GM19455 (cell line): ENCODE results near the gene APC2.

Source experiments
- ATAC-seq: cut with Tn5 transposase; IDR thresholded peaks from one replicate; pipeline ENCODE4 v1.9.1; 2021; ENCODE audit not compliant: unreplicated experiment

Gene APC2

GRCh38 chr19:1445185-1445931 is 4.6 kb upstream of the APC2 start:
- no peak for ATAC-seq

DNA sequence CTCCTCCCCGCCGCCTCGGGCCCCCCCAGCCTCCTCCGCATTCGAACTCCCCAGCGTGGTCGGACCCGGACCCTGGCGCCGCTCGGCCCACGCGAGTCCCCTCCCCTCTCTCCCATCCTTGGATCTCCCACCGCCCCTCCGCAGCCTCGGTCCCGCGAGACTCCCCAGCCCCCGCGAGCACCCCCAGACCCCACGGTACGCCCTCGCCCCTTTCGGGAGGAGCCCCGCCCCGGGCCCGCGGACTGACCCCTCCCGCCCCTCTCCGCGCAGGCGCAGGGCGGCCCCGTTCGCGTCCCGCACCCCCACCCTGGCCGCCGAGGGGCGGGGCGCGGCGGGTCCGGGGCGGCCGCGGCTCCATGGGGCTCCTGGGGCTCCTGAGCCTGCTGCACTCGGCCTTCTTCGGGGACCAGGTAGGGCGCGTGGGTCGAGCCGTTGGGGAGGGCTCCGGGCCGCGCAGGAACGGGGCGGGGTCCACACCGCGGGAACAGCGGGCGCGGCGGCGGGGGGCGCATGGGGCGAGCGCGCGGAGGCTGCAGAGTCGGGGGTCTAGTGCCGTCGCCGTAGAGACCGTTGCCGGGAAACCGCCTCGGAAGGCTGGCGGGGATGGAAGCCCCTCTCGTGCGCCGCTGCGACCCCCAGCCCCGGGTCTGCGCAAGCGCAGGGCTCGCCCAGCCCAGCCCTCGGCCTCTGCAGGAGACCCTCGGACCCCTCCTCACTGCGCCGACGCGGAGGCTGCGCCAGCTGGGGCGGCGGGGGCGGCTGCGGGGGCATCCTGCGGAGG is 3.8 kb upstream of the APC2 start:
- ATAC-seq = no peak

DNA sequence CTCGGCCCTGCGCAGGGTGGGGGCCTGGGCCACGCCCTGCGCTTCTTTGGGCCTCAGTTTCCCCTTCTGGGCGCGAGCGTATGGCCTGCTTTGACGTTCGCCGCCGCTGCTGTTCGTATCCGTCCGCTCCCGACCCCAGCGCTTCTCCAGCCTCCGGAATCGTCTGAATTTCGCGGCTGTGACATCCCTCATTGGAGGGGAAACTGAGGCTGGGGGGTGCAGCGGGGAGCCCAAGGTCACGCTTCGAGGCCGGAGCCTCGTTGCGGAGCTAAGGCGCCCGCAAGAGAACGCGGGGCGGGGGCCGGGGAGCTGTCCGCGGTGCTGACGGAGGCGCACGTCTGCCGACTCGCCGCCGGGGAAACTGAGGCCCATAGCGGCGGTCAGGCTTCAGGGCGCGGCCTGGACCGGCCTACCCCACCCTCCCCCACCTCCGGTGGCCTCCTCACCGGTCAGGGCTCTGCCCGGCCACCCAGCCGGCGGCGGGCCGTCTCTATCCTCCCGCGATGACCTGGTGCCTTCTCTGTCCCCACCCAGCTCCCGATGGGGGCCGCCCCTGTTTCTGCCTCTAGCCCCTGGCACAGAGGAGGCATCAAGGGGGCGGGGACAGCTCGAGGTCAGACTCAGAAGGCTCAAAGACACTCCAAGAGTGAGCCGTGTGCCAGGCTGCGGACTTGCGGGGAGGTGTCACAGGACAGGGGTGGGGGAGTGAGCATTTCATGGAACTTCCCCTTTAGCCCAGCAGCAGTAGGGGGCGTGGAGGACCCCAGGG is 3.0 kb upstream of the APC2 start:
- ATAC-seq = no peak

DNA sequence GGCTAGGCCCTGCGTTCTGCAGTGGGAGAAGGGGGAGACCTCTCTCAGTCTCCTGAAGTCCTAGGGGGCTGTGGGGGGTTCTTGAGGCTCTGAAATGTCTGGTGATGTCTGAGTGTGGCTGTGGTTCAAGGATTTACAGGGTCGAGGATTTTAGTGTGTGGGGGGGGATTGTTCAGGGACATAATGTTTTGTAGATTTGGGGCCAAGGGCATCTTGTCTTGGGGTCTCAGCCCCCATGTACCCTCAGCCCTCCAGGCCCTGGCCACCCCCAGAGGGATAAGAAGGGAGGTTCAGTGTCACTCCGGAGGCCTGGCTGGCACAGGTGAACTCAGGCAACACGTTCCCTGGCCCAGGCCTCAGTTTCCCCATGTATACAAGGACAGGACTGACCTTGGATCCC is 2.4 kb upstream of the APC2 start:
- no peak for ATAC-seq

- no peak for ATAC-seq
These were observed 2.0 kb upstream of the APC2 start for GRCh38 chr19:1447944-1448343.

- no peak for ATAC-seq
These were observed 1.1 kb downstream of the APC2 start for GRCh38 chr19:1450735-1451731.

DNA sequence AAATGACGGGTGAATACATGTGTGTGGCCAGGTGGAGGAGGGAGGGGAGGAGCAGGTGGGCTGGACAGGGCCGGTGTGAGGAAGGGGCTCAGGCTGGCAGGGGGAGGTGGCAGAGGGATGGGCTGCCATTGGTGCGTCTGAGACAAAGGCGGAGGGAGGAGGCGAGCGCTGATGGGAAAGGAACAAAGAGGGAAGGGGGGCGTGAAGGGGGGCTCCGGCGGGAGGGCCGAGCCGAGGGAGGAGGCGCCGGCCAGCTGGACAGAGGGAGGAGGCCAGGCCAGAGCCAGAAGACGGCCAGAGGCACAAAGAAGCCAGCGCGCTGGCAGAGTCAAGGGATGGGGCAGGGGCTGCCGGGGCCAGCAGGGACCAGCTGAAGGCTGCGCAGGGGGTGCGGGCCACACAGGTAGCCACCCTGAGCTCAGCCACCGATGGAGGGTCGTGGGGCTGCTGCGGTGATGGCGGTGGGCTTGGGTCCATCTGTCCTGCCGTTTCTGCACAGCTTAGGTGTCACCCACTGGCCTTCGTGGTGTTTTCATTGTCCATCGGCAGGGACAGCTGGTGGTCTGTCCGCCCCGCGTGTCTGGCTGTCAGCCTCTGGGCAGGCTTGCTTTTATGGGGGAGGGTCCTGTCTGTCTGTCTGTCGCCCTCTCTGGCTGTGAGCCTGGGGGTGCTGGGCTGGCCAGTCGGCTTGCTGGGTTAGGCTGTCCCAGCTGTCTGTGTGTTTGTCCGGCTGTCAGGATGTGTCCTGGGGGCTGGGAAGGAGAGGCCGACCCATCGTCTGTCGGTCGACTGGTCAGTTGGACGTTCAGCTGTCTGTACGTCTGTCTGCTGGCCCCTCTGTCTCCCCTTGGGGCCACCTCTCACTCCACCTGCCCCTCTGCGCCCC is 2.2 kb downstream of the APC2 start:
- no peak for ATAC-seq

DNA sequence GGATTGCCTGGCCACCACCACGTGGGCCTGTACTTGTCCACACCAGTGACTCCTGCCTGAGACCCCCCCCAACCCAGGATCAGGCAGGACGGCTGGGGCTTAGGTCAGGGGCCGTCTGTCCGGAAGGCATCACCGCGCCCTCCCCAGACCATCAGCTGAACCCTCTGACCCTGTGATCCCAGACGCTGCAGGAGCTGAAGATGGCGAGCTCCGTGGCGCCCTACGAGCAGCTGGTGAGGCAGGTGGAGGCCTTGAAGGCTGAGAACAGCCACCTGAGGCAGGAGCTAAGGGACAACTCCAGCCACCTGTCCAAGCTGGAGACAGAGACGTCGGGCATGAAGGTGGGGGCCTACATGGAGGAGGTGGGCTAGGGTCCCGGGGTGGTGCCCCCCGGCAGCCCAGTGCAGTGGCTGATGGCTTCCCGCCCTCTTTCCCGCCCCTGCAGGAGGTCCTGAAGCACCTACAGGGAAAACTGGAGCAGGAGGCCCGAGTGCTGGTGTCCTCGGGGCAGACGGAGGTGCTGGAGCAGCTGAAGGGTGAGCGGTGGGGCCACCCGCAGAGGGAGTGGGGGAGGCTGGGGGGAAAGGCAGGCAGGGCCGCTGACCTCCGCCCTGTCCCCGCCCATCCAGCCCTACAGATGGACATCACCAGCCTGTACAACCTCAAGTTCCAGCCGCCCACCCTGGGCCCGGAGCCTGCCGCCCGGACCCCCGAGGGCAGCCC is 3.0 kb downstream of the APC2 start:
- ATAC-seq = no peak

DNA sequence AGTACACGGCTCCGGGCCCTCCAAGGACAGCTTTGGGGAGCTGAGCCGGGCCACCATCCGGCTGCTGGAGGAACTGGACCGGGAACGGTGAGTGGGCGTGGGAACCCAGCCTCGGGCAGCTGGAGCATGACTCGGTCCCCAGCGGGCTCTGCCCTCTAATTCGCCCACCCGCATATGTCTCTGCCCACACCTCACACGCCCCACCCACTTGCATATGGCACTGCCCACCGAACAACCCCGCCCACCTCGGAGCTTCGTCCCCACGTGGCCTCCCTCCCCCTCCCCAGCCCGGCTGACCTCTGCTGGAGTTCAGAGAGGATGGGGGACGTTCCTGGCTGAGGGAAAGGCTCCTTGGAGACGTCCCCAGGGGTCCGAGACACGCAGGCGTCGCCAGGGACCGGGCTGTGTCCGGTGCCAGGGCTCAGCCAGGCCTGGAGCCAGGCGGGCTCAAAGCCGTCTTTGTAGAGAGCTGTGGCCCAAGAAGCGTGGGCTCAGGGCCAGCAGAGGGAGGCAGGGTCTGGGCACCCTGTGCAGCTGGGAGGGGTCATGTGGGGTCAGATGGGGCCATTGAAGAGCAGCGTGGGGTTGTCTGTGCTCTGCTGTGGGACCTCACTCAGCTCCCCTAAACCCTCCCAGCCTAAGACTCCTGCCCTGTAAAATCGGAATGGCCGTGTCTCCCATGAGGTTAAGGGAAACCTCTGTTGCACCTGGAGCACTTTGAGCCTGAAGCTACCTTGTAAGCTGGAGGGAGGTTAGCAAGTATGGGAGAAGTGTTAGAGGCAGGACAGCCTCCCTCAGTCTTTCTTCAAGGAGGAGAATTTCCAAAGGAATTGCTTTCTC is 3.8 kb downstream of the APC2 start:
- ATAC-seq = no peak

- ATAC-seq = no peak
These were observed 5.0 kb downstream of the APC2 start for GRCh38 chr19:1455002-1455335.

DNA sequence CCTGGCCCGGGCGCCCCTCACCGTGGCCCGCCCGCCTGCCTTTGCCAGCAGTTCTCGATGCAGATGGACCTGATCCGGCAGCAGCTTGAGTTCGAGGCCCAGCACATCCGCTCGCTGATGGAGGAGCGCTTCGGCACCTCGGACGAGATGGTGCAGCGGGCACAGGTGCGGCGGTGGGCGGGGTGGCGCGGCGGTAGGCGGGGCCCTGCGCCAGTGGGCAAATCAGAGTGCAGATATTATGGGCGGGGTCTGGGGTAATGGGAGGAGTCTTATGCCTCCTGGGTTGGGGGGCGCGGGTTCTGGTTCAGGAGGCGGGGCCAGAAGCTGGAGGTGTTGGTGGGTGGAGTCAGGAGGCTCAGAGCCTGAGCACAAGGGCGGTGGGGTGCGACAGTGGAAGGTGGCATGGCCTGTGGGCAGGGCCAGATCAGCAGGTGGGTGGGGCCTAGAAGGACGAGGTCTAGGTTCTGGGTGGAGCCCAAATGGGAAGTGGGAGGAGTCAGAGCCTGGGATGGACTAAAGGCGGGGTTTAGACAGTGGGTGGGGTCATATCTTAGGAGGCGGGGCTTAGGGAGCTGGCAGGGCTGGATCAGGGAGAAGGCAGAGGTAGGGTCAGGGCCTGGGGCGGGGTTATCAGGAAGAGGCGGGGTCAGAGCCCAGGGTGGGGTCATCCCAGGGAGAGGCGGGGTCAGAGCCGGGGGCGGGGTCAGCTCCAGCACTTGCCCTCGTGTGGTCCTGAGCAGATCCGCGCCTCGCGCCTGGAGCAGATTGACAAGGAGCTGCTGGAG is 5.6 kb downstream of the APC2 start:
- ATAC-seq = no peak

DNA sequence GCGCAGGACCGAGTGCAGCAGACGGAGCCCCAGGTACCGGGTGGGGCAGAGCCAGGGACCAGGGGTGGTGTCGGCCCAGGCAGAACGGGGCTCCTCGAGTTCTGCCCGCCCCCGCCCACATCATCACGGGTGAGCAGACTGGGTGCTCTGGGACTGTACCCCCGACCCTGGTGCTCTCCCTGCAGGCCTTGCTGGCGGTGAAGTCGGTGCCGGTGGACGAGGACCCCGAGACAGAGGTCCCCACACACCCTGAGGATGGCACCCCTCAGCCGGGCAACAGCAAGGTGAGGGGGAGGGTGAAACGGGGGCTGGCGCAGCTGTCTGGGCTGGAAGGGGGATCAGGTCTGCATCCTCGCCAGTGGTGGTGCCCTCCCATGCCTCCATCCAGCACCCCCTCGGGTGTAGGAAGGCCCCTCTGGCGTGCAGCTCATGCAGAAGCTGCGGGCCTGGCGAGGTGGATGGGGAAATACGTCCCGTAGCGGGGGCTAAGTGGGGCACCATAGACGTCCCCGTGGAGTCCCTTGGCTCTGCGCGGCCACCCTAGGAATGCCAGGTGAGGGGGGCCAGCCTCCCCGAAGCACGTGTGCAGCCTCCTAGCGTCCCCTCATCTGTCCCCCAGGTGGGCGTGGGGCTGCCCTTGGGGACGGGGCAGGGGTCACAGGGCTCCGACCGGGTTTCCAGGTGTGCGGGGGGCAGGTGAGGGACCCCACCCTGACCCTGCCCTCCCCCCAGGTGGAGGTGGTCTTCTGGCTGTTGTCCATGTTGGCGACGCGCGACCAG is 6.4 kb downstream of the APC2 start:
- no peak for ATAC-seq

DNA sequence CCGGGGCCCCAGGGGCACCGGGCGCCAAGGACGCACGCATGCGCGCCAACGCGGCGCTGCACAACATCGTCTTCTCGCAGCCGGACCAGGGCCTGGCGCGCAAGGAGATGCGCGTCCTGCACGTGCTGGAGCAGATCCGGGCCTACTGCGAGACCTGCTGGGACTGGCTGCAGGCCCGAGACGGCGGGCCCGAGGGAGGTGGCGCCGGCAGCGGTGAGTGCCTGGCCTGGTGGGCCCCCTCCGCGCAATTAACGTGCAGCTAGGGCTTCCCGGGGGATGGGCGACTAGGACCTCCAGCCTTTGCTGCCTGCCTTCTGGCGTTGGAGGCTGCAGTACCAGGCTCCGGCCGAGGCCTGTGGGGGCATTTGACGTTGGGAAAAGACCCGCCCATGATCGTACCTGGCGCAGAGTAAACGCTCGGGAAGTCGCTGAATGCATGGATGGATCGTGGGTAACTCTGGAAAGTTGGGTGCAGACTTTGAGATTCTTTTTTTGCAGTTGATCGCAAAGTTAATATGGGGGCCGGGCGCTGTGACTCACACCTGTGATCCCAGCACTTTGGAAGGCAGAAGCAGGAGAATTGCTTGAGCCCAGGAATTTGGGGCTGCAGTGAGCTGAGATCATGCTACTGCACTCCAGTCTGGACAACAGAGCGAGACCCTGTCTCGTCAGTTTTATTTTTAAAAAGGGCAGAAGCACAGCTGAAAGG is 7.3 kb downstream of the APC2 start:
- ATAC-seq = no peak

- ATAC-seq = no peak
These were observed 8.0 kb downstream of the APC2 start for GRCh38 chr19:1457892-1458291.

- ATAC-seq = no peak
These were observed 9.6 kb downstream of the APC2 start for GRCh38 chr19:1459479-1459878.
